ENCODE results near the gene NOP9.

The NOP9 gene

DNA sequence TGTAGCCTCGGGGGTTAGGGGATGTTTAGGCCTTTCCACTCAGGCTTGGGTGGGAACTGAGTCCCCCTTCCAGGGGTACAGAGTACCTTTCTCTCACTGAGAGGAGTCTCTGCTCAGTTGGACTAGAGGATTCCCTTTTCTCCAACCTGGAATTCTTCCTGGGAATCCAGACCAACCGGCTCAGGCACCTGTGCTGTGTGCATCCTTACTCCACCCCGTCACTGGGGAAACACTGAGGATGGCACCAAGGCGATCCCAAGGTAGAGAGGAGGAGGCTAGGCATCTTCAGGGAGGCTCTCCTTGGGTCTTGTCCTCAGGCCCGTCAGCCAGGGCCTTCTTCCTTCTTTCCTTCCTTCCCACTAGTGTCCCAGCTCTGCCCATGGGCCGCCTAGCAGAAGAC, 35.8 kb upstream of the NOP9 start:
- DNase-seq (ENCODE audit: low spot score): no peak

DNA sequence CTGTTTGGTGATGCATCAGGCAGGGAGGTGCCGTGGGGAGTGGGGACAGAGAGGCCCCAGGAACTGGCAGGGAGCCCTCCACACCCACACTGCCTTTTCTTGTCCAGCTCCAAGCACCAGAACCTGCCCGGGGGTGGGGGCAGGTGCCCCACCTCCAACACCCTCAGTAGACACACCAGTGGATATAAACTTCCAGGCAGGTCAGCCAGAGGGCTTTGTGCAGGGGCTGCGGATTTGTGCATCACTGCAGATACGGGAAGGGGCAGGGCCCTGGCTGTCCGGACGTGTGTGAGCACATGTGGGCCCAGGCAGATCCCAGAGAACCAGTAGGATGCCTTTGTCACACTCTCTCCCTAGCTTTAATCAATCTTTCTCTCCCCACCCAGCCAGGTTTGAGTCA, 35.4 kb upstream of the NOP9 start:
- no peak for DNase-seq (ENCODE audit: low spot score)

DNA sequence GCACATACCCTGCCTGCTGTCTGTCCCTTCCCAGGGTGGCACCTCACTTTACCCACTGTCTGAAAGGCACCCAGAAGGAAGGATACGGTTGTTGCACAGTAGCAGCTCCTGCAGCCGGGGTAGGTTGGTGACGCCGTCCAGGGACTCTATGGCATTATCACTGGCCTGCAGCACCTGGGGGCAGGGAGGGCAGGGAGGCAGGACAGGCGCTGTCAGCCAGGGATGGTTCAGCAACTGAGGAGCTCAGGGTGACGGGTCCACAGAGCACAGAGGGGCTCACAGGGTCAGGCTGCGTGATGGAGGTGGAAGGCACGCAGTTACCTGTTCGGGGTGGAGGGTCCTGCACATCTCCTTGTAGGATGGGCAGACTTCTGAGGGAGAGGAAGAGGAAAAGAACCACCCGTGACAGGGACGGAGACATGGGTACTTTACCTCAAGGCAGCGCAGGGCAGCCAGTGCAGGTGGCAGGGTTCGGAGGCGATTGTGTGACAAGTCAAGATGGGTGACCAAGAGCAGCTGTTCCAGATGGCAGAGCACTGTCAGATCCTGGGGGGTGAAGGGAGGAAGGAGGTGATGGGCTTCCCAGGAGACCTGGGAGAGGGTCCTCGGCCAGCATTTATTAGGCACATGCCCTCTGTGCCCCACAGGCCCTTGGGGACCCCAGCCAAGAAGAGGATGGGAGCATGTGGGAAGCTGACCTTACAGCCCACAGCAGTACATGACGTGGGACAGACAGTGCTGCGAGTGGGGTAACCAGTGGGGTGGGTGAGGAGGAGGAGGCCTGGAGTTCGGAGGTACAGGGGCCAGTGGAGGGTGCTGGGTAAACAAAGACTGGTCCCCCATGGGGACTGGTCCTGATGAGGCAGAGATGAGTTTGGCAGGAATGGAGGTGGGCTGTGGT, 33.1 kb upstream of the NOP9 start:
- DNase-seq (ENCODE audit: low spot score): no peak

- DNase-seq (ENCODE audit: low spot score): no peak
Observed at GRCh38 chr14:24267516-24267915, 32.1 kb upstream of the NOP9 start.

GRCh38 chr14:24268225-24268624, 31.4 kb upstream of the NOP9 start:
- no peak for DNase-seq (ENCODE audit: low spot score)

- no peak for DNase-seq (ENCODE audit: low spot score)
Observed at GRCh38 chr14:24269368-24269767, 30.3 kb upstream of the NOP9 start.

GRCh38 chr14:24269910-24270536, 29.6 kb upstream of the NOP9 start:
- no peak for DNase-seq (ENCODE audit: low spot score)

DNA sequence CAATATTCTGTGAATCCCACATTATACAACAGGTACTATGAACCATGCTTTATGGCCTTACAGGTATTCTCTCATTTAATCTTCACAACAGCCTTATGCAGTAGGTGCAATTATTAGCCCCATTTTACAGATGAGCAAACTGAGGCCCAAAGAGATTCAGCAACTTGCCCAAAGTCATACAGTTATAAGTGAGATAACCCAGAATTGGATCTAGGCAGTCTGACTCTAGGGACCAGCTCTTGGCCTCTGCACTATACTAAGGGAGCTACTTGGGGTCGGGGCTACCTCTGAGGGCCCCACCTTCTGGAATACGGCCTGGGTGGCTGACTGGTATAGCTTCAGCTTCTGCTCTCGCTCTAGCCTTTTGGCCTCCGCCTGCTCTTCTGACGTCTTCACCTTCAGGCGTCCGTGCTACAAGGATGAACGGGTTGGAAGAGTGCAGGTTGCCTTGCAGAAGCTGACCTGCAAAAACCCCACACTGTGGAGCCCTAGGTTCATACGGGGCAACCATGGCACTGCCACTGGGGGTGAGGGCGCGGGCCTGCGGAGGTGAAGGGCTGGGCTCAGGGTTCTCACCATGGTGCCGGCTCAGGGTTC, 29.0 kb upstream of the NOP9 start:
- no peak for DNase-seq (ENCODE audit: low spot score)

DNA sequence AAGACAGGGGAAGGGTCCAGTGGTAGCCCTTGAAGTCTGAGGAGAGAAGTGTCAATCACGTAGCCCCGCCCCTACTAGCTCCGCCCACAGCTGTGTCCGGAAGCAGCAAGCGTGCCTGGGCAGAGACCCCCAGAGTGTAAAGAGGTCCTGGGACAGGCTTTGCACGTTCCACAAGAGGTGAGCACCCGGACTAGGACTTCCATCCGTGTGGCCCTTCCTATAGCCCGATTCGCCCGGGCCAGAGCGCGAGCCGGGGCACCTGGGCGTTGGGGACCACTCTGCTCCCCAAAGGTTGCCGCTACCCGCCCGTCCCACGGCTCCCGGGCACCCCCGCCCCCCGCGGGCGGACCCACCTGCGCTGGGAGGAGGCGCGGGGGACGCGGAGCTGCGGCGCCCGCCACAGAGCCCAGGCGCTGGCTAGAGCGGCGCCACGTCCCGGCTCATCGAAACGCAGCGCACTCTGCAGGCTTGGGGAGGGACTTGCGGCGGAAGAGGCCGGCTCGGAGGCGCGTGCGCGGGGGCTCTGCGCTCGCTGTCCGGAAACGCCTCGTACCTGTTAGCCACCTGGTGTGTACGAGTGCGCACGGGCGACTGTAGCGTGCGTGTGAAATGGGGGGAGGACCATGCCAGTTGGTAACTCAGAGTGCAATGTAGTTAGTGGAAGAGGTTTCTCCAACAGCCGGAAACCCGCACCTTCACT, 28.4 kb upstream of the NOP9 start, which contains the start of gene RABGGTA:
Gene RABGGTA (minus strand): TSS at position 464 of the 700 bp plus-strand sequence. CDS start 482 bp downstream, outside the sequence.
- peak; percentile 92 for DNase-seq (ENCODE audit: low spot score)

GRCh38 chr14:24271834-24272263, 27.8 kb upstream of the NOP9 start:
- no peak for DNase-seq (ENCODE audit: low spot score)

DNA sequence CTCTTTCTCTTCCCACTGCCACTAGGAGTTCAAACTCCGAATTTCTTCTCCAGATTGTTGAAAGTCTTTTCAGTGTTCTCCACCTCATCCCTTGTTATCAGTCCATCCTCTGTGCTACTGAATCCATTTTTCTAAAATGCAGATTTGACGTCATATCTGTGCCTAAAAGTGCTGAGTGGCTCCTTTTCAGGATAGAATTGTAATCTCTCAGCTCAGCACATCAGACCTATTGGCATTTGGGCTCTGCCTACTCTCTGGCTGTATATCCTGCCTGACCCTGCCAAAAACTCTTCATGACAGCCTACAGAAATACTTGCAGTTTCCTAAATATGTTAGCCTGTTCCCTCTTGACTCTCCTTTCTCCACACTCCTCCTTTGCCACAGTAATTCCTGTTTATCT, 27.2 kb upstream of the NOP9 start:
- no peak for DNase-seq (ENCODE audit: low spot score)

DNA sequence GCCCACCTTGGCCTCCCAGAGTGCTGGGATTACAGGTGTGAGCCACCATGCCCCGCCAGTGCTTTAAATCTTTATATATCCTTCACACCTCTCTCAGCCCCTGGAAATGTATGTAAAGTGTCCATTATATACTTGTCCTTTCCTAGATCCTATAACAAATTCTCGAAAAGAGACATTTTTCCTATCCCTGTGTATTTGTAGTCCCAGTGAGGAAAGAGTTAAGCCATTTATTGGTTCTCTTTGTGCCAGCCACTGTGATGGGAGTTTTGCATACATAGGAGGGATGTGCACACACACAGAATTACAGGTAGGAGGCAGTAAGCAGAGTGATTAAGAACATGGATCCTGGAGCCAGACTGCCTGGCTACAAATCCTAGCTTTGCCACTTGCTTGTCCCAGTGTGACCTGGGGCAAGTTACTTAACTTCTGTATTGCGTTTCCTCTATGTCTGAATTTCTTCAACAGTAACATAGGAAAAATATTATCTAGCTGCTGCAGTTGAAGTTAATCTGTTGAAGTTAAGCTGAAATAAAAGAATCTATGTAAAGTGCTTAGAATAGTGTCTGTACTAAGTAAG, 26.1 kb upstream of the NOP9 start:
- no peak for DNase-seq (ENCODE audit: low spot score)

- DNase-seq (ENCODE audit: low spot score): no peak
Observed at GRCh38 chr14:24274101-24274543, 25.5 kb upstream of the NOP9 start.

DNA sequence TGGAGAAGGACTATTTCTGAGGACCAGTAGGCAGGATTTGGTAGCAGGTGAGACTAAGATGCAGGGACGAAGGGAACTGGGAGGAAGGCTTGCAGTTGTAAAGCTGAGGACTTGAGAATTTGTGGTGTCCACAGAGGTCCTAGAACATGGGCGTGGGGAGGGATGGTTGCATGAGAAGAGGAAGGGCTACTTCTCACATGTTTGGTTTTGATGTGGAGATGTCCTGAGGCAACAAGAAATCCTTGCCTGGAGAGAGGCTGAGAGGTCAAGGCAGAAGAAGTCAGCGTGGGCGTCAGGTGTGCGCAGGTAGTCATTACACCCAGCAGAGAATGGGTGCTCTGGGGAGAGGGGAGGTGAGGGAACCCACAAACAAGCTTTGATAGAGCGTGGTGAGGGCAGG, 22.6 kb upstream of the NOP9 start:
- no peak for DNase-seq (ENCODE audit: low spot score)

- DNase-seq (ENCODE audit: low spot score): no peak
Observed at GRCh38 chr14:24277606-24278321, 21.9 kb upstream of the NOP9 start.

DNA sequence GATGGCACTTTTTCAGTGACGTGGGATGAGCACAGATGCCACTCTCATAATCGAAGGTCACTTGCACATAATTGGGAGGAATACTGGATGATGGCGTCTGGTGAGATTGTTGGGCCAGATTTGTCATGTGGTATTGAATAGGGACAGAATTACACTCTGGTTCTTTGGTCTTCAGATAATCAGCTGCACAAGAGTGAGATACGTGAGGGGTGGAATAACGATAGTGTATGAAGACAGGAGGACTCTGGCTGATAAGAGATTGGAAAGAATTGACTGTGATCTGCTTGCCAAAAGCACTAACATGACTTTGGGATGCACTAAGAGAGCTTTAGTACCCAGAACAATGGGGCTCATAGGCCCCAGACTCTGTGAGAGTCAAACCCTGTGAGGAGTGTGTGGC, 21.2 kb upstream of the NOP9 start:
- DNase-seq (ENCODE audit: low spot score): no peak

DNA sequence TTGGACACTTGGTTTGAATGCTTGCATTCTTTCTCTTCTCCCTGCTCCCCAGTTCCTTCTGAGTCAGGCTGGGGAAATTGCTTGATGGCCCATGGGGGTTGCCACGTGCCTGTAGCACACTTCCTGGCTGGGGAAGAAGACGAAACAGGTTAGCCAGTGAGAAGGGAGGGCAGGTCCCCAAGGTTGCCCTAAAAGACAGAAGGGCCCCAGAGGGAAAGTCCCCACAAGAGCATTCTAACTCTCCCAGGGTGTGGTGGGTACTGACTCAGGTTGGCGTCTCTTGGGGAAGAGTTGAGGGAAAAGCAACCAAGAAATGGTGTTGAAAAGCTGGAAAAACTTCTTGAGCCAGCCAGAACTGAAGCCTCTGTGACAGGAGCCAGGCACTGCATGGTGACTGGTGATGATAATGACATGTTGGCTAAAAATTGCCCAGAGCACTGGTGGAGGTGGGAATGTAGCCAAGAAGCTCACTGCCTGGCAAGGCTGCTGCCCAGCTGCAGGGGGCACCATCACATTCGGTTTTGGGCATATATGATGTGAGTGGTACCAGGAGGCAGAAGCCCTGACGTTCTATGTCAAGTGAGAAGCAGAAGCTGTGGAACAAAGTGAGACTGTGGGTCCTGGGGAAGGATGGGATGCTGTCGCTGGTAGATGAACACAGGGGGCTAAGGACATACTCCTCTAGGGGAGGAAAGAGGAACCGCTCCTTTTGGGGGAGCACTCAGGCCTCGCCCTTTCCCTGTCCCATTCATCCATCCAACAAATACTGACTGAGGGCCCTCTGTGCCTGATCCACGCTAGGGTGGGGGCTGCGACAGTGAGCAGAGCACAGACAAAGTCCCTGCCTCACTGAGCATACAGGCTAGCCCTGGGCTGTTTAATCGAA, 20.1 kb upstream of the NOP9 start:
- no peak for DNase-seq (ENCODE audit: low spot score)

- no peak for DNase-seq (ENCODE audit: low spot score)
Observed at GRCh38 chr14:24280797-24281460, 18.7 kb upstream of the NOP9 start.

DNA sequence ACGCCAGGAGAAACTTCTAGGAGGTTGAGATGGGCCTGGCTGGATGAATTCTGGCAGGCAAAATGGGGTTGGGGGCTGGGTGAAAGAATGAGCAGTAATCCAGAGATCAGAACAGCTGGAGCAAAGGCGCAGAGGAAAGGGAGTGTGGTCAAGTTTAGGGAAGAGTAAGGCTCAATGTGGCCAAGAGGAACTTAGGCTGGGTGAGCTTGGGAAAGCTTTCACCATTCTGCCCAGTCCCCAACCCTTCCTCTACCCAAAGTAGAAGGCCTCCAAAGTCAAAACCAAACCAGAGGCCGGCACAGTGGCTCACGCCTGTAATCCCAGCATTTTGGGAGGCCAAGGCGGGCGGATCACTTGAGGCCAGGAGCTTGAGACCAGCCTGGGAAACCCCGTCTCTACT, 18.0 kb upstream of the NOP9 start:
- no peak for DNase-seq (ENCODE audit: low spot score)

GRCh38 chr14:24282736-24283135, 16.9 kb upstream of the NOP9 start:
- DNase-seq (ENCODE audit: low spot score): no peak
